DOHH2 (cell line): ENCODE results near the gene MAP4K5.

ENCODE experiments used
- EZH2phosphoT487 ChIP-seq: fragments of 200-600 bp; sonication (generic); IDR thresholded peaks from 2 replicates; pipeline ENCODE4 v1.6.1; 2017; ENCODE audit warnings: borderline replicate concordance, mild to moderate bottlenecking, antibody characterized with exemption, low read length, moderate library complexity, mixed read lengths
- TF ChIP-seq, protein P1 (sequence below): fragments of 200-600 bp; sonication (generic); IDR thresholded peaks from one replicate; pipeline ENCODE4 v1.5.1; 2014; ENCODE audit warnings: antibody characterized with exemption, mild to moderate bottlenecking, low read depth, low read length; ENCODE audit not compliant: poor library complexity, severe bottlenecking

DNA sequence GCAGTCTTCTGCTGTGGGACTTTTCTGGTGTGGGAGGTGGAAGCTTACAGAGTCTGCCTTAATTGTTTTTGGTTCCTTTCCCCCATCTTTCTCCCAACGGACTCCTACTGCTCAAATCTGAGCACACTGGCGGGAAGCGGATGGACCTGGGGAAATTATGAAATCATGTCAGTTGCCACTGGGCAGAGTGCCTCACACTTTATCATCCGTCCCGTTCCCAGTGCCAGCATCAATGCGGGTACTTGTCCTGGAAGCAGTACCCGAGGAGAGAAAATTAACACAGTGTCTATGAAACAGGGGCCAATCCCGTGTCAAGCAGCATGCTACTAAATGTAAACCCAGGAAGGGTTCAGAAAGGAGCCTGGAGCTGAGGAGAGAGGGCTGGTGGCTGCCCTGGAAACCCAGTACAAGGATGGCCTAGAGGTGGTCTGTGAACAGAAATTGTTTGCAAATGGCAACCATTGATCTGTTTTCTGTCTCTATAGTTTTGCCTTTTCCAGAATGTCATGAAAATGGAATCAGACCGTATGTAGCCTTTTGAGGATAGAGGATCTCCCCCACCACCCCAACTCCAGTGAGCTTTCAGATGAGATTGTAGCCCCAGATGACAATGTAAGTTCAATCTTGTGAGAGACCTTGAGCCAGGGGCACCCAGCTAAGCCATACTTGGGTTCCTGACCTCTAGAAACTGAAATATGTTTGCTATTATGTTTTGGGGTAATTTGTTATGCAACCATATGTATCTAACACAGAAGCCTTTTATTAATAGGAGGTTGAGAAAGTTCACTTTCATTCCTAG is 134.8 kb downstream of the MAP4K5 start:
- TF ChIP-seq, protein P1, sequence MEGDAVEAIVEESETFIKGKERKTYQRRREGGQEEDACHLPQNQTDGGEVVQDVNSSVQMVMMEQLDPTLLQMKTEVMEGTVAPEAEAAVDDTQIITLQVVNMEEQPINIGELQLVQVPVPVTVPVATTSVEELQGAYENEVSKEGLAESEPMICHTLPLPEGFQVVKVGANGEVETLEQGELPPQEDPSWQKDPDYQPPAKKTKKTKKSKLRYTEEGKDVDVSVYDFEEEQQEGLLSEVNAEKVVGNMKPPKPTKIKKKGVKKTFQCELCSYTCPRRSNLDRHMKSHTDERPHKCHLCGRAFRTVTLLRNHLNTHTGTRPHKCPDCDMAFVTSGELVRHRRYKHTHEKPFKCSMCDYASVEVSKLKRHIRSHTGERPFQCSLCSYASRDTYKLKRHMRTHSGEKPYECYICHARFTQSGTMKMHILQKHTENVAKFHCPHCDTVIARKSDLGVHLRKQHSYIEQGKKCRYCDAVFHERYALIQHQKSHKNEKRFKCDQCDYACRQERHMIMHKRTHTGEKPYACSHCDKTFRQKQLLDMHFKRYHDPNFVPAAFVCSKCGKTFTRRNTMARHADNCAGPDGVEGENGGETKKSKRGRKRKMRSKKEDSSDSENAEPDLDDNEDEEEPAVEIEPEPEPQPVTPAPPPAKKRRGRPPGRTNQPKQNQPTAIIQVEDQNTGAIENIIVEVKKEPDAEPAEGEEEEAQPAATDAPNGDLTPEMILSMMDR = no peak
- TF ChIP-seq EZH2phosphoT487 = no peak
